Activated CD8-positive, alpha-beta T cell treated with anti-CD3 and anti-CD28 coated beads, Interleukin-2, amount 10 ng/mL, durations not matched to agents 7 days and 5 days (primary cell): ENCODE results near the gene CLEC16A. TPM values are rescaled to one million over a fixed set of nuclear protein-coding genes. Genes with fewer than 3 reads are reported as not detected.

ENCODE experiments used
- ATAC-seq: fragments of 150-1000 bp; cut with Tn5 transposase; one replicate; pipeline ENCODE4 v1.10.0; 2021; ENCODE audit warnings: moderate library complexity
- CTCF ChIA-PET: fragments of 350-600 bp; sonication (Branson Sonifier 250); formaldehyde crosslinking; loops from one replicate; lab custom pipeline; 2021; ENCODE audit warnings: antibody characterized with exemption; lab: Charles Lee
- POLR2A ChIA-PET: fragments of 350-600 bp; sonication (Branson Sonifier 250); formaldehyde crosslinking; loops from one replicate; lab custom pipeline; 2021; ENCODE audit warnings: antibody characterized with exemption; lab: Charles Lee
- DNase-seq: peaks from one replicate; pipeline ENCODE4 v3.0.0-alpha.2; 2020
- H3K27ac Mint-ChIP-seq: one replicate; pipeline ENCODE4 v1.8.0; 2021; ENCODE audit warnings: mild to moderate bottlenecking, mixed read lengths
- H3K27me3 Mint-ChIP-seq: one replicate; pipeline ENCODE4 v1.8.0; 2021; ENCODE audit warnings: low read depth, mixed read lengths
- H3K36me3 Mint-ChIP-seq: one replicate; pipeline ENCODE4 v1.8.0; 2021; ENCODE audit warnings: low read depth, mixed read lengths
- H3K4me1 Mint-ChIP-seq: one replicate; pipeline ENCODE4 v1.8.0; 2021; ENCODE audit warnings: low read depth, mixed read lengths
- H3K4me3 Mint-ChIP-seq: one replicate; pipeline ENCODE4 v1.8.0; 2021; ENCODE audit warnings: mild to moderate bottlenecking, mixed read lengths
- H3K9me3 Mint-ChIP-seq: one replicate; pipeline ENCODE4 v1.8.0; 2022; ENCODE audit warnings: mixed read lengths; ENCODE audit not compliant: insufficient read depth
- total RNA-seq, 2 experiments: library from RNA; stranded (reverse); gene quantifications; one replicate each; pipeline ENCODE4 v1.2.3, GENCODE V29; 2021

CLEC16A gene
- total RNA-seq, 2 experiments from 2014 or later: 32.8 to 38.5 TPM

DNA sequence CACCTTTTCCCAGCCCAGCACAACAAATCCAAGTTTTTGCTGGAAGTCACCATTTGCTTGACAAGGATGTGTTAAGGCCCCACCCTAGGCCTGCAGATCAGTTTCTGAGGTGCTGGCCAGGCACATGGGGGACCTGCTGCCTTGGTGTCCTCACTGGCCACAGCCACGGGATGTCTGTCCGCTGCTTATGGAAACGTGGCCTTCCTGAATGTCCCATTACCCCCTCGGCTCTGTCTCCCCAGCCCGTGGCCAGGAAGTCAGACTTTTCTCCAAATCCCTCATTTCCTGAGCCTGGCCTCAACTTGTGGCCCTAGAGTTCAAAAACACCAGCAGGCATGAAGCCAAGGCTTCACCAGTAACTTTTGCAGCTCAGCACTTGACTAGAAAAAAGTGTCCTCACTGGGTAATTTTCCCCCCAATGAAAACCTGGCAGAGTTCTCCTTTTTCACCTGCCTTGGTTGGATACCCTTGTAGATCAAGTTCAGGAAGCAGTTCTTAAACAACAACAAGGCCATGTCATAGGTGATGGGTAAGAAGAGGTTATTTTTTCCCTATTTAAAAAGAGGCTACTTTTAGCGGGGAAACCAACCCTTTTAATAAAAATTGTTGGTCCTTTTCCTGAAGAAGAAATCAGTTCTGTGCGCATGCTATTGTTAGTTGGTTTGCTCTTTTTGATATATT is 230.9 kb downstream of the CLEC16A start:
- peaks cover 51% of the 10 kb centered on the region for H3K36me3 Mint-ChIP-seq
- H3K27me3 Mint-ChIP-seq: no peaks in the 10 kb centered on the region
- peaks cover 81% of the 10 kb centered on the region for H3K4me1 Mint-ChIP-seq
- no peak overlapping the region for H3K4me3 Mint-ChIP-seq
- DNase-seq (no peak), ATAC-seq (no peak)
- POLR2A ChIA-PET: interaction anchor here (0.6 to 2.1 kb wide), 2 partner anchors 58 to 80 kb away, joined by 3 to 8 read pairs; partner anchors contain the start of gene SOCS1
- H3K9me3 Mint-ChIP-seq: no peaks in the 10 kb centered on the region
- peak overlapping the region; percentile 78 for H3K27ac Mint-ChIP-seq
- CTCF ChIA-PET: interaction anchor here (1.0 kb wide), 1 partner anchor 14 kb away, joined by 4 read pairs; no protein-coding TSS in a partner anchor

DNA sequence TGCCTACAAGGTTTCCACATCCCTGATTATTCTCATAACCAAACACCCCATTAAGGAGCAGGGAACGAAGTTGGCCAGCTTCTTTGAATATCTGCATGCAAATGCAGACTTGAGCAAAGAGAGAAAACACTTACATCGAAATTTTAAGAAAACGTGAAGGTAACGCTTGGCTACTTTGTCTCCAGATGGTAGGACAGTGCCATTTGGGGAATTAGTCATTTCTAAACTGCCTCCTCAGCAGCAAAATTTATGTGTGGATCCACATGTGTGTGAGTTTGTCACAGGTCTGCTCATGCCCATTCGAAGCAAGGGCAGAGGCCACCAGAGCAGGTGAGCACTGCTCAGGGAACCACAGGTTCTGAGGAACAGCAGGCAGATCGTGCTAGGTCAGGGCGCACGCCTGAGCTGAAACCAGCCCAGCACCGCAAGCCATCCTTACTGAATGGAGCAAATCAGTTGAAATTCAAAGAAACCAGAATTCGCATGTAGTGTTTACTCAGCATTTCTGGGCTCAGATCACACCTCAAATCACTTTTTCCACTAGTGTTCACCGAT is 231.5 kb downstream of the CLEC16A start:
- CTCF ChIA-PET: interaction anchor here (1.0 kb wide), 1 partner anchor 15 kb away, joined by 4 read pairs; no protein-coding TSS in a partner anchor
- Mint-ChIP-seq H3K36me3 (peaks cover 56% of the 10 kb centered on the region), H3K27ac (peak overlapping the region; percentile 85), H3K4me1 (peaks cover 83% of the 10 kb centered on the region), H3K4me3 (no peak overlapping the region), H3K27me3 (no peaks in the 10 kb centered on the region), H3K9me3 (no peaks in the 10 kb centered on the region)
- DNase-seq (peak; percentile 46), ATAC-seq (peak; percentile 72)
- POLR2A ChIA-PET: interaction anchor here (0.6 to 2.1 kb wide), 3 partner anchors 57 to 79 kb away, joined by 3 to 8 read pairs (median 3); partner anchors contain the start of gene SOCS1

DNA sequence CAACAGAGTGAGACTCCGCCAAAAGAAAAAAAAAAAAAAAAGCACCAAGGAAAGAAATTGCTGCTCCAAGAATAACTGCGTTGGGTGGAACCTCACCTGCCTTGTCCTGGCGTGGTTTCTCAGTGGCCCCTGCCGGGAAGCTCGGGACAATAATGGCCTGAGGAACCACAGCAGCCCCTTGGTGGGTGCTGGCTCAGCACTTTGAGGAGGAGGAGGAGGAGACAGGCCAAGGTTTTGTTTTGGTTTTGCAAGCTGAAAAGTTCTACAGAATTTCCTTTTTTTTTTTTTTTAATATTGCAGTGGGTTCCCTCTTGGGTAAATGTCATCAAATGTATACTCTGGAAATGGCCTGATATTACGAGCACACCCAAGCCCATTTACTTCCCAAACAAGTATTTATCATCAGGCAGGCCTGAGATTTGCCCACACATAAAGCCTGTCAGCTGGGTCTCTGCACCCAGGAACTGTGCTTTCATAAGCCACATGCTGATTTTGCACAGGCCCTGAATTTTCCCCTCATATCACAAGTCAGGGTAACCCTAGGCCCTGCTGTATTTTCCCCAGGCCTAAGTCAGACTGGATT is 233.3 kb downstream of the CLEC16A start:
- ATAC-seq (no peak), DNase-seq (no peak)
- Mint-ChIP-seq H3K27me3 (no peaks in the 10 kb centered on the region), H3K36me3 (peaks cover 64% of the 10 kb centered on the region), H3K4me3 (no peak overlapping the region), H3K9me3 (no peaks in the 10 kb centered on the region), H3K4me1 (peaks cover 86% of the 10 kb centered on the region), H3K27ac (peak overlapping the region; percentile 43)
- ChIA-PET CTCF (interaction anchor here (0.6 kb wide), 1 partner anchor 8 kb away, joined by 3 read pairs; no protein-coding TSS in a partner anchor), POLR2A (no interaction called here)

DNA sequence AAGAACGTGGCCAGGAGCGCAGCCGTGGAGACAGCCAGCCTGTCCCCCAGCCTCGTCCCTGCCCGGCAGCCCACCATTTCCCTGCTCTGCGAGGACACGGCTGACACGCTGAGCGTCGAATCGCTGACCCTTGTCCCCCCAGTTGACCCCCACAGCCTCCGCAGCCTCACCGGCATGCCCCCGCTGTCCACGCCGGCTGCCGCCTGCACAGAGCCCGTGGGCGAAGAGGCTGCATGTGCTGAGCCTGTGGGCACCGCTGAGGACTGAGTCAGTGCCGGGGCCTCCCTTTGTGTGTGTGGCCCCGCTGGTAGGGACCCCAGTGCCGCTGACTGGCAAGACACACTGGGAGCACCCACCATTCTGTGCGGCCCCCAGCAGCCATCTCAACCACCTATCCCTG is 234.1 kb downstream of the CLEC16A start:
- ATAC-seq: no peak
- H3K27ac Mint-ChIP-seq: peak overlapping the region; percentile 63
- H3K27me3 Mint-ChIP-seq: no peaks in the 10 kb centered on the region
- peaks cover 85% of the 10 kb centered on the region for H3K4me1 Mint-ChIP-seq
- H3K4me3 Mint-ChIP-seq: no peak overlapping the region
- peaks cover 64% of the 10 kb centered on the region for H3K36me3 Mint-ChIP-seq
- DNase-seq: no peak
- H3K9me3 Mint-ChIP-seq: no peaks in the 10 kb centered on the region
- CTCF ChIA-PET: interaction anchor here (1.1 kb wide), 1 partner anchor 9 kb away, joined by 3 read pairs; no protein-coding TSS in a partner anchor
- POLR2A ChIA-PET: no interaction called here

DNA sequence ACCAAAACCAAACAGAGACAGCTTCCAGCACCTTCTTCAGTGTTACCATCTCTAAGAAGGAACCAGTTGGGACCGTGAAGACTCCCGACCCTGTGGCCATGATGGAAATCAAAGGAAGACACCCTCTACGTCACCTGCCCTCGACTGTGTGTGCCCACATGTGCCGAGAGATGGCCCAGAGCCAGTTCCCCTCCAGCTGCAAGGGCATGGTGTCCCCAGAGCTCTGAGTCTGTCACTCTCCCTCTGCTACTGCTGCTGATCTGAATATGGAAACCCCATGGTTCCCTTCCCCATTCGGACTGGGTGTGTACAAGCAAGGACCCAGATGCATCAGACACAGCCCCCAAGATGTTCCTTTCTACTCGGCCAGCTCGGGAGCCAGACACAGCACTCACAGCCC is 235.2 kb downstream of the CLEC16A start:
- ChIA-PET CTCF (interaction anchor here (0.8 to 1.1 kb wide), 4 partner anchors 10 to 208 kb away, joined by 3 read pairs; no protein-coding TSS in a partner anchor), POLR2A (interaction anchor here (0.9 to 1.3 kb wide), 2 partner anchors 55 to 76 kb away, joined by 3 read pairs; partner anchors contain the start of gene SOCS1)
- H3K4me1 Mint-ChIP-seq: peaks cover 86% of the 10 kb centered on the region
- no peaks in the 10 kb centered on the region for H3K27me3 Mint-ChIP-seq
- no peak for DNase-seq
- peak overlapping the region; percentile 78 for H3K27ac Mint-ChIP-seq
- H3K36me3 Mint-ChIP-seq: peaks cover 58% of the 10 kb centered on the region
- H3K4me3 Mint-ChIP-seq: no peak overlapping the region
- no peaks in the 10 kb centered on the region for H3K9me3 Mint-ChIP-seq
- ATAC-seq: no peak

DNA sequence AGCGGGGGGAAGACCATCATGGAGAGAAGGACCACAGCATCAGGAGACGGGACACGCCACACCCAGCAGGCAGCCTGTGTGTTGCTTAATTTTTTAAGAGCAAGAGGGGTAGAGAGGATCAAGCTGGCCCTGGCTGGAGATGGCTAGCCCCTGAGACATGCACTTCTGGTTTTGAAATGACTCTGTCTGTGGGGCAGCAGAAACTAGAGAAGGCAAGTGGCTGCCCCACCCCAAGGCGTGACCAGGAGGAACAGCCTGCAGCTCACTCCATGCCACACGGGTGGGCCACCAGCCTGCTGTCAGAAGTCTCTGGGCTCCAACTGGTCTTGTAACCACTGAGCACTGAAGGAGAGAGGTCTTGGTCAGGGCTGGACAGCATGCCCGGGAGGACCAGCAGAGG is 236.1 kb downstream of the CLEC16A start:
- CTCF ChIA-PET: interaction anchor here (0.8 to 1.0 kb wide), 2 partner anchors 80 to 209 kb away, joined by 3 read pairs; no protein-coding TSS in a partner anchor
- ATAC-seq (no peak), DNase-seq (no peak)
- peak overlapping the region; percentile 88 for H3K27ac Mint-ChIP-seq
- POLR2A ChIA-PET: interaction anchor here (1.3 kb wide), 1 partner anchor 75 kb away, joined by 3 read pairs; the partner anchor contains the start of gene SOCS1
- no peaks in the 10 kb centered on the region for H3K27me3 Mint-ChIP-seq
- H3K36me3 Mint-ChIP-seq: peaks cover 50% of the 10 kb centered on the region
- H3K9me3 Mint-ChIP-seq: no peaks in the 10 kb centered on the region
- H3K4me3 Mint-ChIP-seq: peak overlapping the region; percentile 23
- H3K4me1 Mint-ChIP-seq: peaks cover 79% of the 10 kb centered on the region

DNA sequence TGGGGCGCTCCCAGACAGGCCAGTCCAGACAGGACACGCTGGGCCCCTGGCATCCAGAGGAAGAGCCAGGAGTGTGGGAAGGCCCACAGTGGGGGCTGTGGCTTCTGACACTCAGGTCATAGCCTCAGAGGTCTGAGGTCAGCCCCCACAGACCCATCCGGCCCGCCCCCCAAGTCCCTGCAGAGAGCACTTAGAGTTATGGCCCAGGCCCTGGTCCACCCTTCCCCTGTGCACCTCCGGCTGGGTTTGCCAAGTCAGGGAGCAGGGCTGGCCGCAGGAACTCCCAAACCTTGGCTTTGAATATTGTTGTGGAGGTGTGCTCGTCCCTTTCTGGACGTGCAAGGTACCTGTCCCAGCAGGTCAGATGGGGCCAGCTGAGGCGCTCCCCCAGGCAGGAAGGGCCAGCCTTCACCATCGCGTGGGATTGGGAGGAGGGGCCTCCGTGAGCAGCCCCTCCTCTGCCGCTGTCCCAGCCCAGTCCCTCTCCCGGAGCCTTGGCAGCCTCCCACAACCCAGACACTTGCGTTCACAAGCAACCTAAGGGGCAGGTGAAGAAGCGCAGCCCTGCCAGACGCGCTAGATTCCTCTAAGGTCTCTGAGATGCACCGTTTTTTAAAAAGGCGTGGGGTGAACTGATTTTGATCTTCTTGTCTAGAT is 237.0 kb downstream of the CLEC16A start:
- DNase-seq: no peak
- H3K9me3 Mint-ChIP-seq: no peaks in the 10 kb centered on the region
- no peaks in the 10 kb centered on the region for H3K27me3 Mint-ChIP-seq
- H3K36me3 Mint-ChIP-seq: peaks cover 44% of the 10 kb centered on the region
- H3K4me3 Mint-ChIP-seq: no peak overlapping the region
- POLR2A ChIA-PET: no interaction called here
- peak overlapping the region; percentile 88 for H3K27ac Mint-ChIP-seq
- ATAC-seq: no peak
- peaks cover 71% of the 10 kb centered on the region for H3K4me1 Mint-ChIP-seq
- CTCF ChIA-PET: interaction anchor here (1.0 to 1.5 kb wide), 3 partner anchors 14 to 81 kb away, joined by 3 read pairs; partner anchors contain the start of gene SOCS1

DNA sequence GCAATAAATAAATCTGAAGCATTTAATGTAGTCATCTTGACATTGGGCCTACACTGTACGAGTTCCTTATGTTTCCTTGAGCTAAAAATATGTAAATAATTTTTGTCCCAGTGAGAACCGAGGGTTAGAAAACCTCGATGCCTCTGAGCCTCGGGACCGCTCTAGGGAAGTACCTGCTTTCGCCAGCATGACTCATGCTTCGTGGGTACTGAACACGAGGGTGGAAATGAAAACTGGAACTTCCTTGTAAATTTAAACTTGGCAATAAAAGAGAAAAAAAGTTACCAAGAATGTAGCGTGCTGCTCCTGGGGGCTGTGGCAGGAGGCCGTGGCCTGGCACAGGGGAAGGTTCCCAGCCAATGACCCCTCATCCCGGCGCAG is 237.5 kb downstream of the CLEC16A start:
- Mint-ChIP-seq H3K9me3 (no peaks in the 10 kb centered on the region), H3K4me1 (peaks cover 66% of the 10 kb centered on the region), H3K4me3 (no peak overlapping the region), H3K27me3 (no peaks in the 10 kb centered on the region), H3K36me3 (peaks cover 41% of the 10 kb centered on the region), H3K27ac (peak overlapping the region; percentile 68)
- ATAC-seq (no peak), DNase-seq (no peak)
- CTCF ChIA-PET: interaction anchor here (1.0 to 1.5 kb wide), 3 partner anchors 14 to 81 kb away, joined by 3 read pairs; partner anchors contain the start of gene SOCS1
- POLR2A ChIA-PET: no interaction called here

DNA sequence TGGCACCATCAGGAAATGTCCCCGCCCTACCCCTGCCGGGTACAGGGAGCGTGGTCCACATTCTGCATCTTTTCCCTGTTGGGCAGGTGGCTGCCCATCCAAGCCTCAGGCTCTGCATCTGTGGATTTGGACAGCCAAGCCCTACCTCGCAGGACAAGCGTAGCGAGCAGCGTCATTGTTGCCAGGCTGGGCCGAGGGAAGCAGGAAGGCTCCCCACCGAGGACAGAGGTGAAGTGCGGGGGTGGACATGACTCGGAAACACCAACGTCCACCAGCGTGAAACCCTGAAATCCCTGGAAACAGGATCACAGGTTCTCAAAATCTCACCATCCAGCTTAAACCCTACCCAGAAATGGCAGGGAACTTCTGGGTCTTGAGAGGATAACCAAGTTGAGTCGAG is 238.0 kb downstream of the CLEC16A start:
- ChIA-PET CTCF (interaction anchor here (1.5 kb wide), 2 partner anchors 13 to 82 kb away, joined by 3 read pairs; no protein-coding TSS in a partner anchor), POLR2A (no interaction called here)
- Mint-ChIP-seq H3K4me1 (peaks cover 61% of the 10 kb centered on the region), H3K36me3 (peaks cover 41% of the 10 kb centered on the region), H3K9me3 (no peaks in the 10 kb centered on the region), H3K4me3 (no peak overlapping the region), H3K27ac (peak overlapping the region; percentile 25), H3K27me3 (no peaks in the 10 kb centered on the region)
- ATAC-seq (no peak), DNase-seq (no peak)

DNA sequence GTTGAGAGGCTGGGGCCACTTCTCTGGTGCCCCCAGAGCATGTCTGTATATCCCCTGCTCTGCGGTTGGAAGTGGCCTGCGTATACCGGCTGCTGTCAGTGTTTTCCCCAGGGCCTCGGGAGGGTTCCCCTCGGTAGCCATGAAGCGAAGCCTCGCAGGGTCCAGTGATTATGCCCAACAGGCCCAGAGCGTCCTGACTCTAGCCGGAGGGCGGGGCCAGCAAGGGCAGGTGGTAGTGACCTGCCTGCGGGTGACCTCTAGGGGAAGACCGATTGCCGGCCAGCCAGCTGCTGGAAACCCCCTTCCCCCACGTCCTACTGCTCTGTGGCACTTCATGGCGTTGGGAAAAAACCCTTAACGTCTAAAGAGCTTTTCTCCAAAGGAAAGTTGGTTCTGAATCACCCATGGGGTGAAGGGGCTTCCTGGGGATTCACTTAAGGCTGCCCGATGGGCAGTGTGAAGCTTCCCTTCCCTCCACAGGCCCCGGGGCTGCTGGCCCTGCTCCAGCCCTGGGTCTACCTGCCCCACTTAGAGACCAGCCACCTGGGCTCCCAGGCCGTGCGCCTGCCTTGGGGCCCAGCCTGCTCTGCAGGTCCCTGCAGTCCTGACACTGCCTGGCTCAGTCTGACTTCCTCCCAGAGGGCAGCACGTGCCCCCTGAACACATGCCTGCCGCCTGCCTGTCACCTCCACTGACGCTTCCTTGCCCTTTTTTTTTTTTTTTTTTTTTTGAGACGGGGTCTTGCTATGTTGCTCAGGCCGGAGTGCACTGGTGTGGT is 238.9 kb downstream of the CLEC16A start:
- Mint-ChIP-seq H3K4me3 (no peak overlapping the region), H3K4me1 (peaks cover 53% of the 10 kb centered on the region), H3K27ac (peak overlapping the region; percentile 61), H3K27me3 (no peaks in the 10 kb centered on the region), H3K9me3 (no peaks in the 10 kb centered on the region), H3K36me3 (peaks cover 38% of the 10 kb centered on the region)
- ATAC-seq (no peak), DNase-seq (no peak)
- ChIA-PET CTCF (no interaction called here), POLR2A (interaction anchor here (0.6 kb wide), 1 partner anchor 19 kb away, joined by 3 read pairs; no protein-coding TSS in a partner anchor)
